ENCODE results near the gene ITGA3.

ITGA3 gene

DNA sequence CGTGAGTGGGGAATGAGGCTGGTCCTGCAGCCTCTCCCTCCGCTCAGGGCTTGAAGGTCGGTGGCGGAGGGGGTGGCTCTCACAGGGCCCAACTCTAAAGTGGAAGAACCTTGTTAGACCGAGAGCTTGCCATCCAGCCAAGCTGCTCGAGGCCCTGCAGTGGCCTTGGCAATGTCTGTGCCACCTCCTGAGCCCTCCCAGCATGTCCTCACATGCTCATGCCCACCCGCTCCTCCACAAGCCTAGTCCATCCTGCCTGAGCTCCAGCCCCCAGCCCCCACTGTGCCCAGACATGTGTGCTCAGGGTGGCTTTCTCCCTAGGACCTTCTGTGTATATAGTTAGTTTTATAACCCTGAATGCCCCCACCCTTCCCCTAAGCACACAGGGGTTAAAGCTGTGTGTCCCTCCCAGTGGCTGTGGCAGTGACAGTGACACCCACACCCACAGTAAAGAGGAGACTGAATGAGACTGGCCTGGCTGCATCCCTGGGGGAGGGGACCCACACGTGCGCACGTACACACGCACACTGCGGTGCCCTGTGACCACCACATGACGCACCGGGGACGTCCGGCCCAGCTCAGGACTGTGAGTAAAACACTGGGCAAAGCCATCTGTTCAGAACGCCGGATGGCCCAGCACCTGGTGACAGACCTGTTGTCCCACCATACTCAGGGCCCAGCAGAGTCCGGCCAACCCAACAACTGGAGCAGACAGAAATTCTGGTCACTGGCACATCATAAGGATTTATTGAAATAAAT is 54.9 kb downstream of the ITGA3 start:
- DNase-seq (ENCODE audit: low read depth): no peak

DNA sequence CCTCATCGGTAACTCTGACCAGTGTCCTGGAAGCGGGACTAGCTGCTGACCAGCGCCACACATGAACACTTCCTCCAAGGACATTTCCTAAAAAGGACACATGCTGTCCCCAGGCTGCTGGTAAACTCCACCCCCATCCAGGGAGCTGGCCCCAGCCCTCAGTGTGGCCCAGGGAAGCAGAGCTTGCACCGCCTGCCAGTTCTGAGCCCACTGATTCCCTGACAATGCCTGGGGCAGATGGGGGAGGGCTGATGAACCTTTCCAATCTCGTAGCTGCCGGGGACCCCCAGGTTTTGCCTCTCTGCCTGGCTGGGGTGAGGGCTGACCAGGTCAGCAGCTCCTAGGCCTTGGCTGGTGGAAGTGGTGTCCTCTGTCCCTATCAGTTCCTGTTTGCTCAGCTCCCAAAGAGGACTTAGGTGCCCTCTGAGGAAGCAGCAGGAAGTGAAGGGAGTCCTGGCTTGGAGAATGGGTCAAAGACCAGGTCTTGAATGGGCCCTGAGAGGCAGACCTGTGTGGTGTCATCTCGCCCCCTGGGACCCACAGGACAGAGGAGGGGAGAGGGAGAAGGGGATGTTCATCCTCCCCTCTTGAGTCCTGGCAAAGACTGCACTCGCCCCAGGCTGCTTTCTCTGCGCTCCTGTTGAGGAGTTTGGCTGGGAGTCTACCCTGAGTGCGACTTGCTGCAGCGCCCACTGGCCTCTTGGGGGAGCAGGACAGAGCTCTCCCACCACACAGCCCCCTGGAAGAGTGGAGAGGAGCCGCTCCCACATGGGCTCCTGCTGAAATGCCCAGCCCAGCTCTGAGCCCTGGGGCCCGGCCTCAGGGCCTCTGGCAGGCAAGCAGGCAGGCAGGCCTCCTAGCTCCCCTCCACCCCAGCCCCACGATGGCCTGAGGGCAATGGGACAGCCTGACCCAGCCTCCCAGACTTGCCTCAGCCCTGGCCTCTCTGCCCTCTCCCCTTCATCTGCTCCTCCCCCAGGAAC is 56.1 kb downstream of the ITGA3 start:
- no peak for DNase-seq (ENCODE audit: low read depth)

GRCh38 chr17:50112694-50113093 is 56.8 kb downstream of the ITGA3 start:
- DNase-seq (ENCODE audit: low read depth): no peak

- DNase-seq (ENCODE audit: low read depth): no peak
Measured at GRCh38 chr17:50113624-50114320, 57.9 kb downstream of the ITGA3 start.

GRCh38 chr17:50114401-50114800 is 58.5 kb downstream of the ITGA3 start:
- no peak for DNase-seq (ENCODE audit: low read depth)

DNA sequence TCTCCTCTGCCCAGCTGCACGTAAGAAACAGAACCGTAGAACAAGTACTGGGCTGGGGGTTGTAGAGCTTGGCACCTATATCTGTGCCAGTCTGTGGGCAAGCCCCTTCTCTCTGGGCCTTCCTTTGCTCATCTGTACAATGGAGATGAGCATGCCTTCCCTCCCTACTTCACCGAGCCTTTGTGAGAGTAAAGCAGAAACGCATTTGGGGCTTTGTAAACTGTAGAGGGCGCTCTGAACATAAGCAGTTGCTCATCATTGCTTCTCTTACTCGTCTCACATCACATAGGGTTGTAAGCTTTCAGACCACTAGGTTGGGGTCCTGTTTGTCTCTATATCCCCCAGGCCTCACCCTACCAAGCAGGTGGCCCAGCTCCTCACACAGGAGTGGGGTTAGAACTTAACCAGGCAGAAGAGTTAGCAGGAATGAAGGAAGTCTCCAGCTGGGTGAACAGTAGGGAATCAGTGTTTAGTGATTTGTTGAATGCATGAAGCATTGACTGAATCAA is 59.0 kb downstream of the ITGA3 start:
- DNase-seq (ENCODE audit: low read depth): no peak

DNA sequence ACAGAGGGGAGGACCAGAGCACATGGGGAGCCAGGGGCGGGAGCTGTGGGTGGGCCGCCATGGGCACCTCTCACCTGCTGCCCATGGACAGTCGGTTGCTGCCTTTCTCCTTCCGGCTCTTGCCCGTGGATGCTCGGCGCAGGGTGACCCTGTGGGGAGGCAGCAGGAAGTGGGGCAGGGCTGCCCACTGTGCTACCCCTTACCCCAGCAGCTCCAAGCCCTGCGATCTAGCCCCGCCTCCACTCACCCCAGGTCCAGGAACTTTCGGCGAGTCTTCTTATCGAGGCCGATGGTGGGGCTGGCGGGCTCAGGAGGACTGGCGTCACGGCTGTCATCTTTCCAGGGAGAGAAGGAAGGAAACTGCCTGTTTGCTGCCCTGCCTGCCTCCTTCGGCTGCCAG is 59.8 kb downstream of the ITGA3 start:
- DNase-seq (ENCODE audit: low read depth): no peak

DNA sequence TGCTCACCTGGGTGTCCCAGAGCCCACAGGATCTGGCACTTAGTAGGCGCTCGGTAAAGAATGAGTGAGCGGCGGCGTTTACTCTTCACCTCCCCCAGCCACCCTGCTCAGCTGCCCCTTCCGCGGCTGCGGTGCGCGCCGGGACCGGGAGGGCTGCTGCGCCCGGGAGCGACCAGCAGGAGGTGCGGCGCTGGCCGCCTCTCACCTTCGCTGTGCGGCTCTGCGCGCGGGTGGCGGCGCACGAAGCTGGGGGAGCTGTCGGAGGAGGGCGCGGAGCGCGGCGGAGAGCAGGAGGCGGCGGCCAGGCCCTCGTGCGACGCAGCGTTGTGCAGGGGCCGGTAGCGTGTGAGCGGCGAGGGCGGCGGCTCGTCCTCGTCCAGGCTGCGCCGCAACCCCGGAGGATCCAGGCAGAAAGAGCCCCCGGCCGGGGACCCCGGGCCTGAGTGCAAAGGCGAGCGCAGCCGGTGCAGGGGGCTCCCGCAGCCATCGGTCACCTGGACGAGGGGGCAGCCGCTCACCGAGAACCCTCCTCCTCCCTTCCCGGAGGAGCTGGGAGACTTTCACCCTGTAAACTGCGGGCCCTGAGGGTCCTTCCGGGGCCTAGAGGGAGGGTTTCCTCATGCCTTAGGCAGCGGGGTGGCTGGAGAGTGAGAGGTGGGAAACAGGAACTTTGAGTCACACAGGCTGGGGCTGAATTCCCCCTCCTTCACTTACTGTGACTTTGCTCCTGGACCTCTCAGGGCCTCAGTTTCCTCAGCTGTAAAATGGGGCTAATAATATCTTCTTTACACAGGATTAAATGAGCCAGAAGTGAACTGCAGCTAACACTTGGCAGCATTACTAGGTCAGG is 61.5 kb downstream of the ITGA3 start:
- DNase-seq (ENCODE audit: low read depth): no peak

GRCh38 chr17:50118076-50118827 is 62.3 kb downstream of the ITGA3 start:
- no peak for DNase-seq (ENCODE audit: low read depth)

DNA sequence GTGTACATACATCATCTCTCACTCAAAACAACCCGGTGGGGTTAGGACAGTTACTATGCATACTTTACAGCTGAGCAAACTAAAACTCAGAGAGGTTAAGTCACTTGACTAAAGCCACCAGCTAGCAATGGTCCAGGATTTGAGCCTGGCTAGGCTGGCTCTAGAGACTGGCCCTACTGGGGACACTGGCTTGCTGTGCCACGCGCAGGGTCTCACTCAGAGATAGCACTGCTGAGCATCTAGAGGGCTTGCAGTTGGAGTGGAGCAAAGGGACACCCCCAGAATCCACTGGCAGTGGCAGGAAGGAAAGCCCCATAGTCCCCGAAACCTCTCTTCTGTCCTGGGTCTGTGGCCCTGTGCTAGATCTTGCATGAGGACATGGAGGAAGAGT is 62.9 kb downstream of the ITGA3 start:
- DNase-seq (ENCODE audit: low read depth): no peak

DNA sequence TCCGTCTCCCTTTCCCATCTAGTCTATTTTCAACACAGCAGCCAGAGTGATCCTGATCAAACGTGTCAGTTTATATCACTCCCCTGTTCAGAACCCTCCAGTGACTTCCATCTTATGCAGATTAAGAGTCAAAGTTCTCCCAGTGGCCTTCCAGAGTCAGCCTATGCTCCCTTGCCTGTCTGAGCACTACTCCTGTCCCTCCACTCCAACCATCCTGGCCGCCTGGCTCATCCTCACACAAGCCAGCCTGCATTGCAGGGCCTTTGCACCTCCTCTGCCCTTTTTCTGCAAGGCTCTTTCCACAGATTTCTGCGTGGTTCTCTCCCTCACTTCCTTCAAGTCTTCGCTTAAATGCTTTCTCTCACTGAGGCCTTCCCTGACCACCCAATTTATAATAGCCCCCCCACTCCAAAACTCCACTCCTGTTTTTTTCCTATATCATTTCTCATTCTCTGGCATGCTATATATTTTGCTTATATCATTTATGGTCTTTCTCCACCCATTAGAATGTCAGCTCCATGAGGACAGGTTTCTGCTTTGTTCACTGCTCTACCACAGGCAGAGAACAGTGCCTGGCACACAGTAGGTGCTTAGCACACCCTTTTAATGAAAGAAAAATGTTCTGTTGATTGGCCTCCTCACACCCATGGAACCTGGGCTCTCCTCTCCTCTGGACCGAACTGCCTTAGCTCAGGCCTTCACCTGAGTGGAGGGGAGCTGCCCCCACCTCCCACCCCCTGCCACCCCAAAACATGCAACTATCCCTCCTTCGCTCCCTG is 64.8 kb downstream of the ITGA3 start:
- DNase-seq (ENCODE audit: low read depth): no peak

DNA sequence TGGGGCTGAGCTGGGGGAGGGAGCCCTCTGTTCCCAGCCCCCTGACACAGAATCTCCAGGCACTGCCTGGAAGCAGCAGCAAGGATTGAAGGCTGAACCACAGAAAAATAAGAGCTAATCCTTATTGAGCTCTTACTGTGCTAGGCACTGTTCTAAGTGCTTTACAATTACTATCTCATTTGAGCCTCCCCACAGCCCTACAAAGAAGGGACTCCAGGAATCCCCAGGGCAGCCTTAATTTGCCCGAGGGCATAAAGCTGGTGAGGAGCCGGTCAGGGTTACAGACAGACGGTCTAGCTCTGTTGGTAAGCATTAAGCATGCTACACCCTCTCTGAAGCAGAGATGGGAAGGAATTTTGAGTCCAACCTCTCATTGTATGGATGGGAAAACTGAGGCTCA is 67.0 kb downstream of the ITGA3 start:
- no peak for DNase-seq (ENCODE audit: low read depth)

DNA sequence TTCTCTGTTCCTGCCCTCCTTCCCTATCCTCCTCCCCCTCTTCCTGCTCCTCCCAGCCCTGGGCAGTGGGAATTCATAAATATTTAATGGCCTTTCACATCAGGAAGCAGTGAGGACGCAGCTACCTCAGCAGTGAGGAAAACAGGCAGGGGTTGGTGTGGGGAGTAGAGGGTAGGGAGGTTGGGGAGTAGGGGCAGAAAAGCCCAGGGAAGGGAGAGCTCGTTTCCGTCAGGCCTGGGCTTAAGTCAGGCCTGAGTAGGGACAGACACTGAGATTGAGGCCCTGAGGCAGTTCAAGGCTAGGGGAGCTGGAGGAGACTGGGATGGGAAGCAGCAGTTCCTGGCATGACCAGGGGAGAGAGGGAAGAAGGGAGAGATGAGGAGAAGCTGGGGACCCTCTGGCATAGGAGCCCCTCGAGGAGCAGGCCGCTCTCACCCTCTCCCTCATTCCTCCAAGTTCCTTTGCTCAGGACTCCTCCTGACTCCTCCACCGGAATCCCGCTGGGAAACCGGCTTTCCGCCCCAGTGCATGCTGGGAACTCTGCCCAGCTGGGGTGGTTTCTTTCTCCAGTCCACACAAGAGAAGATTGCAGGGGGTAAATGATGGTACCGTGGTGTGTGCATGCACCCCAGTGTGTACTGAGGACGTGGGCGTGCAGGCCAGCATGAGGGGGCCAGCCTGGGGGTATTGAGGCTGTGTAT is 67.9 kb downstream of the ITGA3 start:
- DNase-seq (ENCODE audit: low read depth): no peak

GRCh38 chr17:50125420-50125997 is 69.6 kb downstream of the ITGA3 start:
- no peak for DNase-seq (ENCODE audit: low read depth)

- DNase-seq (ENCODE audit: low read depth): no peak
Measured at GRCh38 chr17:50127697-50128361, 71.9 kb downstream of the ITGA3 start.

GRCh38 chr17:50128441-50129352 is 72.8 kb downstream of the ITGA3 start:
- no peak for DNase-seq (ENCODE audit: low read depth)

GRCh38 chr17:50129353-50129727 is 73.4 kb downstream of the ITGA3 start:
- no peak for DNase-seq (ENCODE audit: low read depth)

All from stimulated activated CD8-positive, alpha-beta memory T cell treated with anti-CD3 and anti-CD28 coated beads, Interleukin-15, amount 100 ng/mL, for 1 hour (primary cell).